Stimulated activated CD8-positive, alpha-beta memory T cell treated with anti-CD3 and anti-CD28 coated beads, Interleukin-12 subunit alpha, Interleukin-12 subunit beta, amount 100 ng/mL, for 4 hours (primary cell): ENCODE results near the gene CREBBP.

ENCODE experiments used
- DNase-seq: peaks from one replicate; pipeline ENCODE4 v3.0.0-alpha.2; 2020; ENCODE audit warnings: low read depth

Gene CREBBP

DNA sequence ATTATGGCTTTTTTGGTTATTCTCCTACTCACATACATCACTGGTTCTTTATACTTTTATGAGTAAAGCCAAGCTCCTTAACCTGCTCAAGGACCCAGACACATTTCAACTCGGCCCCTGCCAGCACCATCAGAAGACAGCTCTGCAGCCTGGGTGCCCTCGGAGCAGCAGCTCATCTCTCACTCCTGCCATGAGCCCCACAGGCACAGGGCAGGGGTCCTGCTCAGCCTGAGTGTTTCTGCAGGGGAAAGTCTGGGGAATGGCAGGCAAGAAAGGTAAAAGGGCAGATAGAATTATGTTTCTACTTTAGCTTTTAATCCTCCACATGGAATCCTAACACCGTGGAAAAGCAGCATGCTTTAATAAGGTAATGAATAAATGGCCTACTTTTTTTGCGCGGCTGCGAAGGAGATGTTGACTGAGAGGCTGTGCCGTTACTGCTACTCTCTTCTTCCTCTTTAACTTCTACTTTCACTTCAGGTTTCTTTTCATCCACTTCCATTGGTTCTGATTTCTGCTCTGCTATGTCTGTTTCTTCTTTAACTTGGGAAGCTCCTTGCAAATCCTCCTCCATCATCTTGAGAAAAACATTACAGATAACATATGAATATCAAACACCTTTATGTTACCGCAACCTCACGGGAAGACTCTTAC, 113.1 kb downstream of the CREBBP start:
- DNase-seq = no peak

DNA sequence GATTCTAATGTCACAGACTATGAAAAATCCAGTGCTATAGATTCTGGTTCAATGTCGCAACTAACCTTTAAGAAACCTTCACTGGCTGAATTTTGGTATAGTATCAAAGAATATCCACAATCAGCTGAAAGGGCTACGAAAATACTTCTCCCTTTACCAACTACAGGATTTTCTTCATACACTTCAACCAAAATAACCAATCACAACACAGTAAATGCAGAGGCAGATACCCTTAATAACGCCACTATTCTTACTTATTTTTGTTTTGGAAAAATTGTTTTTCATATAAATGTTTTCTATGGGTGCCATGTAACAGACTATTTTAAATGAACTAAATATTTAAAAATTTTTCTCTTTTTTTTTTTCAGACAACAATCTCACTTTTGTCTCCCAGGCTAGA, 114.3 kb downstream of the CREBBP start:
- no peak for DNase-seq

DNA sequence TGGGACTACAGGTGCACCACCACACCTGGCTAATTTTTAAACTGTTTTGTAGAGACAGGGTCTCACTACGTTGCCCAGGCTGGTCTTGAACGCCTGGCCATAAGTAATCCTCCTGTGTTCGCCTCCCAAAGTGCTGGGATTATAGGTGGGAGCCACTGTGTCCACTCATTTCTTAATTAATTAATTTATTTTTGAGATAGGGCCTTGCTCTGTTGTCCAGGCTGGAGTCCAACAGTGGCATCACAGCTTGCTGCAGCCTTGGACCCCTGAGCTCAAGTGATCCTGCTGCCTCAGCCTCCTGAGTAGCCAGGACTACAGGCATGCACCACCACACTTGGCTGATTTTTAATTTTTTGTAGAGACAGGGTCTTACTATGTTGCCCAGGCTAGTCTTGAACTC, 116.1 kb downstream of the CREBBP start:
- DNase-seq = no peak

DNA sequence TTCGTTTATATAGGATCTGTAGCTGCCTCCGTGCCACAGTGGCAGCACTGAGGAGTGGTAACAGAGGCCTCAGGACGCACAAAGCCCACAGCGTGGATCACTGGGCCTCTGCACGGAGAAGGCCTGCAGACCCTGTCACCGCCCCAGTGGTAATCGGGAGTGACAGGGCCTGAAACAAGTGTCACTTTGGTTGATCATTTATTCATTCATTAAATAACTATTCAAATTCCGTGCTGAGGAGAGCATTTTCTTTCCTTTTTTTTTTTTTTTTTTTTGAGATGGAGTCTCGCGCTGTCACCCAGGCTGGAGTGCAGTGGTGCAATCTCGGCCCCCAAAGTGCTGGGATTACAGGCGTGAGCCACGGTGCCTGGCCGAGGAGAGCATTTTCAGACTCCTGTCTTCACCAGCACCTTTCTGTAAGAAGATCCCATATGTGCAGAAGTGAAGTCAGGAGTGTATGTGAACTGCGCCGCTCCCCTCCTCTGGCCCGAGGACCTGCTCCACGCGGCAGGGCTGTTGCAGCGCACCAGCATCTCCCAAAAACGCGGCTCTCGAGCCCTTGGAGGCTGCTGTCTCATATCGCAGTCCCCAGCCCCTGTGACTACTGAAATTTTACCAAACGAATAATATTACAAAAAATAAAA, 118.3 kb downstream of the CREBBP start:
- DNase-seq = no peak

DNA sequence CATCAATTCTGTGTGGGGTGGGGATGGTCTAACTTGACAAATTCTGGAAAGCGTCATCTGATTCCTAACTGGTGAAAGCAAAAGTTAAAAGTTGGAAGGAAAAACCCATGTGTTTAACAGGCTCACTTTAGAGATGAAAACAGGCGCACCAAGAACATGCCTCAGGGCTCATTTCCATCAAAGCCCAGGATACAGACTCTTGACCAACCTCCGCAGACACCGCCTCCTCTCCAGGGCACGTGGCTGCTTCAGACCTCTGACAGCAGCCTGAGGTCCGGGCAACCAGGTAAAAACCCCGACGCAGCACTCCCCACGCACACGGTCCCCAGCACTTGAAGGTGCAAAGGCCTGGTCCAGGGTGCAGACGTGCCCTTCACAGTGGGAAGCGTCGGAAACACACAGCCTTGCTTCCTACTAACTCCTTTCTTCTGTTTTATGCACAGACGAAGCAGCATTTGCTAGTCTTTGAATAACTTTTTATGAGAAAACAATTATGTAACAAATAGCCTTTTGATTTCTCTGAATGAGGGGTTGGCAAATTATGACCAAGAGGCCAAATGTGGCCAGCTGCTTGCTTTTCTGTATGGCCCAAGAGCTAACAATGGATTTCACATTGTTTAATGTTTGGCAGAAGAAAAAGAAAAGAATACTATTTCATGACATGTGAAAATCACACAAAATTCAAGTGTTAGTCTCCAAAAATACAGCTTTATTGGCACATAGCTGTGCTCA, 119.0 kb downstream of the CREBBP start:
- DNase-seq = no peak

DNA sequence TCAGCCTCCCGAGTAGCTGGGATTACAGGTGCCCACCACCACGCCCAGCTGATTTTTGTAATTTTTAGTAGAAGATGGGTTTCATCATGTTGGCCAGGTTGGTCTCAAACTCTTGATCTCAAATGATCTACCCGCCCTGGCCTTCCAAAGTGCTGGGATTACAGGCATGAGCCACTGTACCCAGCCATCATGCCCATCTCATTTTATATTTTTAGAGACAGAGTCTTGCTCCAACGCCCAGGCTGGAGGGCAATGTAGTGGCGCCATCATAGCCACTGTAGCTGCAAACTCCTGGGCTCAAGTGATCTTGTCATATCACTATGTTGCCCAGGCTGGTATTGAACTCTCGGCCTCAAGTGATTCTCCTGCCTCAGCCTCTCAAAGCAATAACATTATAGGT, 120.0 kb downstream of the CREBBP start:
- no peak for DNase-seq

DNA sequence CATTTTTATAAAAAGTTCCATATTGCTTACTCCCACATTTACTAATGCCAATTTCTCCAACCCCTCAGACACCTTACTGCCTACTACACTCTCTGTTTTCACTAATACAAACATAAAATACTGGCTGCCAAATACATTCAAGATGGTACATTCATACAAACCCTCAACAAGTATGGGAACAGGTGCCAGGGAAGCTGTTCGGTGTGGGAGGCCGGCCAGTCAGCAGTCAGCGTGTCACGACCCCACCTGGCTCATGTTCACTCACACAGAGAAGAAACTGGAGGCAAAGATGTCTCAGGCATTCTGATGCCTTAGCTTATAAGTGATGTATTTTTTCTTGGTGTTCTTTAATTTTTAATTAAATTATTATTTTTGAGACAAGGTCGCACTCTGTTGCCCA, 120.8 kb downstream of the CREBBP start:
- DNase-seq = no peak

DNA sequence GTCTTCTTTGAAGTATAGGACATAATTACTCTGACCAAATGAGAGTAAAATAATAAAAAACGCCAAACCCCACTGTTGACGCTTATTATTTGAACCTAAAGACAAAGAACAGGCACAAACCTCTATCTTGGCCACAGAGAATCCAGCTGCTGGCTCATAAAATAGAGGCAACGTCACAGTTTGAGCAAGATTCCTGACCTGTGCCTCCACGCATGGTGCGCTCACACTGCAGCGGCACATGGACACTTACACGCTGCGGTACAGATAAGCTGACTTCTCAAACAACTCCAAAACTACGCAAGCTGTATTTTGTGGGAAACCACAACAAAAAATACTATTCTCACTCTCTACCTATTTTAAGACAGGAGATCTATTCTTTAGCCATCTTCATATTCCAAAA, 124.4 kb downstream of the CREBBP start:
- no peak for DNase-seq

DNA sequence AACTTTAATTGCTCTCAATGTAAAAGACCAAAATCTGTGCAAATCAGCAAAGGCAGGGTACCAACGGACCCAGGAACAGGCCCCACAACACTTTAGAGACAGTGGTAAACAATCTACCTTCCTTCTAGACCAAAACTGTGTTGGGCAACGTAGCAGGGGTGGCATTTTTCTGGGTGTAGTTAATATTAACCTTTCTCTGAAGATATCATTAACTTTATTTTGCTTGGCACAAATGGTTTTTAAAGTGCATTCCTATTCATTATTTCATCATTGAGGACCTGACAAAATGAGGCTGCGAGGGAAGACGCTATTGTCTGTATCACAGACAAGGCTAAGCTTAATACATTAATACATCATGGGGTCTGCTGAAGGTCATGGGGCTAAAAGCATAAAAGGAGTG, 125.3 kb downstream of the CREBBP start:
- DNase-seq = no peak

DNA sequence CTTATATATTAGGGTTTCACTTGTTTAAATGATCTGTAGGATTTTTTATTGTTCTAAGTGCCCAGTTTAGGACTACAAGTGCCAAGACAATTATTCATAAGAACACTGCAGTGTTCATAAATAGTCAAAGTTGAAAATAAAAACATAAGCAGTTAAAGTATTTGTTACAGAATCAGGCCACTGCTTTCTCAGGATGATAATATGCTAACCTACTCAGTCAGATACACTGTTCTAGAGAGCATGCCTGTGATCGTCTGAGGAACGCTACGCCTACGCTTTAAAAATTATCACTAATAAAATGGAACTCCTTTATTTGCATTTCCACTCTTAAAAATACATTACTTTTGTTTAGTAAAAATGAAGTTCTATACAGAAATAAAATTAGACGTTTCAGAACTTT, 125.7 kb downstream of the CREBBP start:
- no peak for DNase-seq

DNA sequence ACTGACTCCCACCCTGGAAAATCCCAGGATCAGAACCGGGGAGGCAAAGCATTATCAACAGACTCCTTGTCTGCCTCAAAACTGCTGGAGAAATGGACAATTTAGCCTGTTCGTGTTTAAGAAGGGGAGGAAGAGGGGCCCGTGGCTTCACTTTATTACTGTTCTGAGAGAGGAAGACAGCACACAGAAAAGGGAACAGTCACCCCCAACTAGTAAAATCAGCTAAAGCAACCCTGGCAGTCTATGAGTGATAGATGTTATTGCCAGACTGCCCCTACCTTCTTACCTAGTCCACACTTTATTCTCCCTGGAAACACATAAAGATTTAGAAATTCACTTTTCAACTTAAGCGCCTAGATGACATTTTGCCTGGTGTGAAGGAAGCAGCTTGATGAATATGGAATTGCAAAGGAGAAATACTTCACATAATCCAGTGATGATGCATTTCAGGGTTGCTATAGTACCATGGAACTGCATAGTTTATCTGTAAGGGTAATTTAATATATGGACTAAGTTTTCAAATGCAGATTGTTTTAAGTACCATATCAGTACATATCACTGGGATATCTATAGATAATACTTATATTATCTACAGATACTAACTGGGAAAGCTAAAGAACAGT, 126.3 kb downstream of the CREBBP start:
- DNase-seq = no peak

DNA sequence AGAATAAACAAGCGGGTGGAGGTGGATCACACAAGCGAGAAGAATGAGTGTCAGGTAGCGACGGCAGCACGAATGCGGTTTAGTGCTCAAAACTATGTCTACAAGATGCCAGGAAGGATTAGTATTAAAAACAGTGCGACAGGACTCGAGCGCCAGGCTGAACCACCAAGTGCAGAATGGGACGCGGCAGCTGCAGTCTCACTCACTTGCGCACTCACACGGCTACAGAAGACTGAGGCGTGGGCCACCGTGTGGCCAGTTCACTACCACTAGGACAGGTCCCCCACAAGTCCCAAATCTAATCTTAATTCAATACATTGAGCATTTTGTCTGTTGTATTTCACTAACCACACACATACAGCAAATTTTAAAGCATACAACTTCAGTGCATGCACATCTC, 127.5 kb downstream of the CREBBP start:
- DNase-seq = no peak

DNA sequence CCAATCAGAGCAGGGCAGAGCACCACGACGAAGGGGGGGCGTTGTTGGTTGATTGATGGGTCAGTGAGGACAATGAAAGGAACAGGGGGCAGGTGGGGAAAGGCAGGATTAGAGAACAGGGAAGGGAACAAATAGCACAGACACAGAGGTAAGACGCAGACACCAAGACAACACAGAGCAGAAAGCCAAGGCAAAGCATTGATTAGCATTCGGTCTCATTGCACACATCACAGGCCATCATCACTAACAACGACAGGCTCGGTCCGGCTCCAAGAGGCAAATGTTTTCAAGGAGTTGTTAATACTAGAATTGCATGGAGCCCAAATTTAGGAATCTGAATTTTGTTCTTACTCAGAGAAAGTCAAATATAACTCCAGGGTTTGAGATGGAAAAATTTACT, 128.6 kb downstream of the CREBBP start:
- no peak for DNase-seq

DNA sequence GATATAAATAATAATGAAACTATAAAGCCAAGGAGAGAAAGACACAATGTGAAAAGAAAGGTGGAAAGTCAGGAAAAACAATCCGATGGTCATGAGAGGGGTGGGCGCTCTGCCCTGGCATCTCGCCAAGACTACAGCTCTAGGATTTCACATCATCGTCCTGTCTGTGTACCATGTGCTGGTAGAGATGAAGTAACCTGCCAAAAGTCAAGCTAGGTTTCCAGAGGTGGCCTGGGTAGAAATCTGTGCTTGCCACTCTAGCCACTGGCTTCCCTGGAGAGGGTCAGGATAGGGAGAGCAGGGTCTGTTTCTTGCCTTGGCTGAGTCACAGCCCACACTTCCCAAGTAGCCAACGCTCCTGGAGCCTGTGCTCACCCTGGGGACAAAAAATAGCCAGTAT, 132.2 kb downstream of the CREBBP start:
- DNase-seq = no peak

DNA sequence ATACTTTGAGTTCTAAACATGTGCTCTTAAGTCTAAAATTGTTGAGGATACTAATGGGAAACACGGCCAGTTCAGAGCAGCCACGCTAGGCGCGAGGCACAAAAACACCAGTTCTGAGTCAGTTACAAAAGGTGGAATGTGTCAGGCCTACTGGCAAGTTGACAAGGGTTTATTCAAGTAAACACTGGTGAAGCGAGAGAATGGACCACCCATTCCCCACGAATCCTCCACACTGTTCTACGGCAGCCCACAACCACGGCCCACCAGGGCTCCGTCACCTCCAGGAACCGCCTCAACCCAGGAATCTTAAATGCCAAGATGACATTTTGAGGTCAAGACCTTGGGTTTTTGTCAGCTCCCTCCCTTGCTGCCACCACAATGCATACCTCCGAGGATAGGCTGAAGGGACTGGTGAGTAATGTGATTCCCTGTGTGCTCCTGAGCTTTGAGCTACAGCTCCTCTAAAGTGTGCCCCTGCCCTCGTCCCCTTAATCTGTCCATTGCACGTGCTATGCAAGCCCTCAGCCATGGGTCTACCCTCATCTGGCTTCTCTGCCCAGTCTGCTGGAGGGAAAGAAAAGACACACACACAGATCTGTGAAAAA, 134.7 kb downstream of the CREBBP start:
- DNase-seq = no peak

DNA sequence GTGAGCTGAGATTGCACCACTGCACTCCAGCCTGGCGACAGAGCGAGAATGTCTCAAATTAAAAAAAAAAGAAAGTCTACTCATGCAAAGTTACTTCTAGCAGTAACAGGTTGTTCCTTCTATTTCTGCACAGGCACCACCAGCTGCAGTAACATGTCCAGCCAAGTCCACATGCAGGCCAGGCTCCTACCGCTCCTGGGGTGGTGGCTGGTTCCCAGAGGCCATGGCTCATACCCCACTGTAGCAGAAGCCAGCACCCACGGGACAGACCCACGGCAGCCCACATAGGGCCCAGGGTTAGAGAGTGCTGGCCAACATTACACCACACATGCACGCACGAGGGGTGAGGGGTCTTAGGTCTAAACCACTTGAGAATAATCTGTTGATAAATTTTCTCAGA, 136.5 kb downstream of the CREBBP start:
- no peak for DNase-seq

DNA sequence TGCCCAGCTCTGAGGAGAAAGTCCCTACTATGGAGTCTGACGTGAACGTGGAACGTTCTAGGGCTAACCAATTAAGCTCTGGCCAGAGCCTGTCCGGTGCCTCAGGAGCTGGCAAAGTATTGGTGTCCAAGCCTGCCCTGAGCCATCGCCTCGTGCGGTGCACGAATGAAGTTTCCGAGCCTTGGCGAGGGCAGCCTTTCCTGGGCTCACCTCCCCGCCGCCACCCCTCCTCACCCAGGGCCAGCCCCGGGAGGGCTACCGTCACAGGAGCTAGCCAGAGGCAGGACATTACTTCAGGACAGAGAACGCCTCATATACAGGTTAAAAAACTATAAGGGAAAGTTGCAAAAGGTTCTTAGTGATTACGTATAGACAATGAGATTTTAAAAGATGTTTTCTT, 139.6 kb downstream of the CREBBP start:
- DNase-seq = no peak

DNA sequence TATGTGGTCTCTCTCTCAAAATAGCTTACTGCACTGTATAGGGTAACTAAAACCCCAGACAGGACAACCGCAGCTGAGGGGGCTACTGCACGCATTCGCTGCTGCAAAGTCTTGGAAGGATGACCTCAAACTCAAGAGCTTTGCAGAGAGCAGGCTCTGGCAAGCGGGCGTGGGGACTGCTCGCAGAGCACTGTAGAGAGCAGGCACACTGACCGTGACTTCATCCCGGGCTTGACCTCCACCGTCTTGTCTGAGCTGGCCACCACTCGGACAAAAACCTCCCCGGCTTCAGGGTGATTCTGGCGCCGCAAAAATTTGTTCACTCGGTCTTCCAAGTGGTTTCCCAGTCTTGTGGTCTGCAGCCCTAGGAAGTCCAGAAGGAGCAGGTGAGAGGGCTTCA, 140.3 kb downstream of the CREBBP start:
- no peak for DNase-seq

DNA sequence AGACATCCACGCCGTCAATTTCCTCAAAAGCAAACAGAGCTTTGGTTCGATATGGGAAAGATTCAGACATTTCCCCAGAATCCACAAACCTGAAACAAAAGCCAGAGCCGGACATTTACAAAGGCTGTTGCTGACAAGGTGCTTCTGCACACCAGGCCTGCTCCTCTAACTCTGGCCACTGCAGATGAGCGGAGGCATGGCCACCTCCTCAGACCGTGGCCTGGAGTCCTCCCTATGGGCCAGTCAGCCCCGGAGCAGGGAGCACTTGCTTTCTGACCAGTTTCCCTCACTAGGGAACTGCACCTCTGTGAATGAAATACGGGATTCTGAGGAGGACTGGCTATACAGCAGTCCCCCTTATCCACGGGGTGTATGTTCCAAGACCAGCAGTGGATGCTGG, 140.9 kb downstream of the CREBBP start:
- DNase-seq = no peak

DNA sequence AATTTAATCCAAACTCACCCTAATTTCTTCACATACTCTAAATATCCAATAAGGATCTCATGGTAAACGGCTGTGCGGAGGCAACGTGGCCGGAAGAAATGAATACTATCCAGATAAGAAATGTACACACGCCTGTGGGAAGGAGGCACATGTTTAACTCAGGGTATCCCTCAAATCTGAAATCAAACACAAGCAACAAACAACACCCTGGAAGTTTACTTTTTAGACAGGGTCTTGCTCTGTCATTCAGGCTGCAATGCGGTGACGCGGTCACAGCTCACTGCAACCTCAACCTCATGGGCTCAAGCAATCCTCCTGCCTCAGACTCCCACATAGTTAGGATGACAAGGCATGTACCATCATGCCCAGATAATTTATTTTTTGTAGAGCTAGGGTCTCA, 142.0 kb downstream of the CREBBP start:
- no peak for DNase-seq

DNA sequence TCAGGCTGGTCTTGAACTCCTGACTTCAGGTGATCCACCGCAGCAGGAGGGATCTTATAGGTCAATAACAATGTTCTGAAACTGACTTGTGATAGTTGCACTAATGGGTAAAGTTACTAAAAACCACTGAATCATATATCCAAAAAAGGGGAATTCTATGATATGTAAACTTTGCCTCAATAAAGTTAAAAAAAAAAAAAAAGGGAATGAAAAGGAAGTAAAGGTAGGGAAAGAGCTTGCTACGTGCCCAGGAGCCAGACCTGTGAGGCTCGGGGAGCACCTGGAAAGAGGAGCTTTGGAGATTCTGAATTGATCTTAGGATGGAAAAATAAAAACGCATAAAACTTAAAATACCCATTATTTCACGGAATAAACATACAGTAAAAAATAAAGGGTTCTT, 142.4 kb downstream of the CREBBP start:
- no peak for DNase-seq

DNA sequence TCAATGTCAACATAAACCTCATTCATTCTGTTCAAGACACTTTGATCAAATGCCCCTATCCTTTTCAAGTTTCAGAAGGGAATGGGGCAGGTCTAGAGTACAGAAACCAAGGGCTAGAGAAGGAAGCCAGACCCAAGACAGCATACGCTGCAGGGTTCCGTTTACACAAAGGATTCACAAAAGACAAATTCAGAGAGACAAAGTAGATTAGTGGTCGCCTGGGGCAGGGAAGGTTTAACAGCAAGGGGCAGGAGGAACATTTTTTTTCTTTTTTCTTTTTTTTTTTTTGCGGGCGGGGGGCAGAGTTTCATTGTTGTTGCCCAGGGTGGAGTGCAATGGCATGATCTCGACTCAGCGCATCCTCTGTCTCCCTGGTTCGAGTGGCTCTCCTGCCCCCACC, 143.3 kb downstream of the CREBBP start:
- no peak for DNase-seq

DNA sequence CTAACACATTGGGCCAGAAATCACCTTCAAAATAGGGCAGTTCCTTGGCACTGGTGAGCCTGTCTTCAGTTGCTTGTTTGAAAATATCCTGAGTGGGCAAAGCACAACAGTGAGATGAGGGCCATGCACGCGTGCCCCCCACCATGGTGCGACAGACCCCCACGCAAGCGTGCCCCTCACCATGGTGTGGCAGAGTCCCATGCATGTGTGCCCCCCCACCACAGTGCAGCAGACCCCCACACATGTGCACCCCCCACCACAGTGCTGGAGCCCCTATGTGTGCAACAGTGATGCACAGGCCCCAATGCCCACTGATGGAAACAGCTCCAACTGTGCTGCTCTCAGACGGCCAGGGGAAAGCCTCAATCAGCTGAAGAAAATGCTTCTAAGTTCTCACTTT, 144.4 kb downstream of the CREBBP start:
- DNase-seq = no peak
